GM12891 (cell line): ENCODE results near the gene MDM2.

Experiments
- PAX5 ChIP-seq: IDR thresholded peaks from 2 replicates; pipeline ENCODE4 v1.6.1; 2011; ENCODE audit warnings: low read length, moderate library complexity, mild to moderate bottlenecking; ENCODE audit not compliant: insufficient read depth, severe bottlenecking
- POLR2A ChIP-seq: IDR thresholded peaks from 2 replicates; pipeline ENCODE4 v1.6.1; 2011; ENCODE audit warnings: low read depth, low read length, control low read depth
- POLR2AphosphoS5 ChIP-seq: IDR thresholded peaks from 2 replicates; pipeline ENCODE4 v1.6.1; 2011; ENCODE audit warnings: low read depth, low read length, control low read depth
- POU2F2 ChIP-seq: IDR thresholded peaks from 2 replicates; pipeline ENCODE4 v1.6.1; 2011; ENCODE audit warnings: low read depth, mild to moderate bottlenecking, control low read depth, low read length, moderate library complexity
- TAF1 ChIP-seq: IDR thresholded peaks from 2 replicates; pipeline ENCODE4 v1.6.1; 2011; ENCODE audit warnings: low read depth, low read length, control low read depth

GRCh38 chr12:68838046-68838886 is 30.3 kb downstream of the MDM2 start:
- TF ChIP-seq TAF1 = no peak
- peak; percentile 65; the same call in 1 of the 2 replicates for TF ChIP-seq POLR2AphosphoS5
- TF ChIP-seq POU2F2 = no peak
- TF ChIP-seq POLR2A = peak; percentile 65; the same call in 1 of the 2 replicates
- TF ChIP-seq PAX5 = no peak
